ENCODE results near the gene FOXA3.

- no peak for TF ChIP-seq CTCF (IDR thresholded peaks at IDR 0.05)
- peak; percentile 78 for TF ChIP-seq POLR2A (IDR thresholded peaks at IDR 0.05)
These were observed 12.5 kb downstream of the FOXA3 start for GRCh38 chr19:45876411-45877197.
